OCI-M2 (cell line): ENCODE measurements around the gene F2RL3.

ENCODE experiments used
- DNase-seq: peaks from one replicate; lab custom pipeline; 2025; ENCODE audit not compliant: unreplicated experiment; lab: John Stamatoyannopoulos, UW

The F2RL3 gene

GRCh38 chr19:16888629-16889365, at the start of gene F2RL3:
TSS of gene F2RL3 (plus strand) at chr19:16888999. CDS start at chr19:16889190, 191 bp downstream.
- DNase-seq, result peak; percentile 98

- no peak for DNase-seq
Observed at GRCh38 chr19:16841391-16841926, 47.3 kb upstream of the F2RL3 start.

- no peak for DNase-seq
Observed at GRCh38 chr19:16846901-16847300, 41.9 kb upstream of the F2RL3 start.

GRCh38 chr19:16847430-16847829, 41.4 kb upstream of the F2RL3 start:
- no peak for DNase-seq

GRCh38 chr19:16849168-16849567, 39.6 kb upstream of the F2RL3 start:
- no peak for DNase-seq

- DNase-seq, result no peak
Observed at GRCh38 chr19:16850133-16850532, 38.7 kb upstream of the F2RL3 start.

- no peak for DNase-seq
Observed at GRCh38 chr19:16851031-16851712, 37.6 kb upstream of the F2RL3 start.

- DNase-seq, result no peak
Observed at GRCh38 chr19:16853066-16853465, 35.7 kb upstream of the F2RL3 start.

GRCh38 chr19:16856091-16856490, 32.7 kb upstream of the F2RL3 start:
- DNase-seq, result no peak

- DNase-seq, result no peak
Observed at GRCh38 chr19:16859626-16860025, 29.2 kb upstream of the F2RL3 start.

- DNase-seq, result no peak
Observed at GRCh38 chr19:16860118-16860517, 28.7 kb upstream of the F2RL3 start.

- no peak for DNase-seq
Observed at GRCh38 chr19:16861011-16861410, 27.8 kb upstream of the F2RL3 start.

- DNase-seq, result no peak
Observed at GRCh38 chr19:16861834-16862233, 27.0 kb upstream of the F2RL3 start.

GRCh38 chr19:16862826-16863415, 25.9 kb upstream of the F2RL3 start:
- DNase-seq, result no peak

GRCh38 chr19:16867211-16867610, 21.6 kb upstream of the F2RL3 start:
- no peak for DNase-seq

GRCh38 chr19:16868423-16869130, 20.2 kb upstream of the F2RL3 start:
- DNase-seq, result no peak

- DNase-seq, result no peak
Observed at GRCh38 chr19:16869331-16869972, 19.3 kb upstream of the F2RL3 start.

- no peak for DNase-seq
Observed at GRCh38 chr19:16871871-16872270, 16.9 kb upstream of the F2RL3 start.

- DNase-seq, result no peak
Observed at GRCh38 chr19:16872728-16873127, 16.1 kb upstream of the F2RL3 start.

- DNase-seq, result no peak
Observed at GRCh38 chr19:16873594-16873993, 15.2 kb upstream of the F2RL3 start.
